NCI-H1436 treated with DMSO at 0.1 percent for 48 hours (cell line): Measurements from ENCODE around the gene SLC39A5.
"Not testable (repeated sequence)": the region's sequence is repeated elsewhere in the genome, so short reads cannot be mapped to it uniquely, and the experiment has no call there.

Source experiments
- DNase-seq: peaks from one replicate; lab custom pipeline; 2025; lab: John Stamatoyannopoulos, UW

SLC39A5 gene

DNA sequence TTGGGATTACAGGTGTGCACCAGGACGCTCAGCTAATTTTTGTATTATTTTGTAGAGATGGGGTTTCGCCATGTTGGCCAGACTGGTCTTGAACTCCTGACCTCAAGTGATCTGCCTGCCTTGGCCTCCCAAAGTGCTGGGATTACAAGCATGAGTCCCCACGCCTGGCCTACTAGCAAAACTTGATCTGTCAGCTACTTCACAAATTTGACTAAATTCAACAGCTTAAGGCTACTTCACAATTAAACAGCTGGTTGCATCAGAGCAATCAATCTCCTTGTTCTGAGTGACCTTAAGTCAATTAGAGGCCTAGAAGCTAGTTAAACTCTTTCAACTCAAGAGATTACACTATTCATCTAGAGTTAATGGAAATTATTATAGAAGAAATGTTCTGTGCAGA is 49.1 kb downstream of the SLC39A5 start:
- no peak for DNase-seq

DNA sequence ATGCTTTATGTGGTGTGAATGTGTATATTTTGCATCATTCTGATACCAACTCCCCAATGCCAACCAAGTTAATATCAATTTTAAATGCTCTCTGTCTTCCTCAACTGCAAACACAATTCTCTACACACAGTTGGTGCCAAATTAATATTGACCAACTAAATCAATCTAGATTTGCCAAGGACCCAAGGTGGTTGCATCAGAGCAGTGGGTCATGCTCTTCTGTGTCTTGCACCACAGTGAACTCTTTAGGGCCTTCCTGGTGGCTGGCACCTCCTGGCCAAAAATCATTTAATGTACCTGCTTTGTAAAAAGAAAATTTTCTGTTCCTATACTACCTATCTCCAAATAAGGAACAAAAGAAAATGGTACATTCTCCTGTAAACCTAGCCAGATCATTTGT is 51.0 kb downstream of the SLC39A5 start:
- no peak for DNase-seq

DNA sequence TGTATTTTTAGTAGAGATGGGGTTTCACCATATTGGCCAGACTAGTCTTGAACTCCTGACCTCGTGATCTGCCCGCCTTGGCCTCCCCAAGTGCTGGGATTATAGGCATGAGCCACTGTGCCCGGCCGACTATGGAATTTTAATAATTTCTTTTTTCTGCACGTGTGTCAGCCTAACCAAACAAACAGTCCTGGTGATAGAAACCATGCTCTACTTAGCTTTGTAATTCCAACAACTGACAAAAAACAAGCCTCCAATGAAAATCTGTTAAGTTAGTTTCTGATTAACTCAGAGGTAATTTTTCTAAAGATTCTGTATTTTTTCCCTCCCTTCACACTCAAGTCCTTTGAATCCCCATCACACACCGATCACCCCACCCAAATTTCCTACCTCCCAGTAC is 52.2 kb downstream of the SLC39A5 start:
- DNase-seq: no peak

DNA sequence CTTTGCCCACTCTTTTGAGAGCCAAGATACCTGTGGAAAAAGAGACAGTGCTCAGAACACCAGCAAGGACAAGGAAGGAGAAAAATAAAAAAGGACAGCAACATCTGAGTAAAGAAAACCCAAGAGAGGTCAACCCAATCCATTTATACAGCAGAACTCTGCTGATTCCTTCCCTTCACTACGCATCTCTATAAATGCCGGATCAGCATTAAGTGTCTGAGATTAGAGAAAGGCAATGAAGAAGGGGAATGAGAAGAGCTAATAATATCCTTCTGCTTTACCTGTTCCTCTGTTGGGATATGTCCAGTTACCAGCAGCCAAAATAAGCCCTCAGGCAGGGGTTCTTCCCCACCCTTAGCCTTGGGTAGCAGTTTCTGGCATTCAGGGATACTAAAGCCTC is 52.7 kb downstream of the SLC39A5 start:
- DNase-seq: no peak

DNA sequence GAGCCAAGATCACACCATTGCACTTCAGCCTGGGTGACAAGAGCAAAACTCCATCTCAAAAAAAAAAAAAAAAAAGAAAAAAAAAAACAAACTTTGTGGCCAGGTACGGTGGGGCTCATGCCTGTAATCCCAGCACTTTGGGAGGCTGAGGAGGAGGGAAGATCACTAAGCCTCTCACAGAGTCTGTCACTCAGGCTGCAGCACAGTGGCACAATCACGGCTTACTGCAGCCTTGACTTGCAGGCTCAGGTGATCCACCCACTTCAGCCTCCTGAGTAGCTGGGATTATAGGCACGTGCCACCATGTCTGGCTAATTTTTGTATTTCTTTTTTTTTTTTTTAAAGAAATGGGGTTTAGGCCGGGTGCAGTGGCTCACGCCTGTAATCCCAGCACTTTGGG is 54.4 kb downstream of the SLC39A5 start:
- not testable (repeated sequence) for DNase-seq

DNA sequence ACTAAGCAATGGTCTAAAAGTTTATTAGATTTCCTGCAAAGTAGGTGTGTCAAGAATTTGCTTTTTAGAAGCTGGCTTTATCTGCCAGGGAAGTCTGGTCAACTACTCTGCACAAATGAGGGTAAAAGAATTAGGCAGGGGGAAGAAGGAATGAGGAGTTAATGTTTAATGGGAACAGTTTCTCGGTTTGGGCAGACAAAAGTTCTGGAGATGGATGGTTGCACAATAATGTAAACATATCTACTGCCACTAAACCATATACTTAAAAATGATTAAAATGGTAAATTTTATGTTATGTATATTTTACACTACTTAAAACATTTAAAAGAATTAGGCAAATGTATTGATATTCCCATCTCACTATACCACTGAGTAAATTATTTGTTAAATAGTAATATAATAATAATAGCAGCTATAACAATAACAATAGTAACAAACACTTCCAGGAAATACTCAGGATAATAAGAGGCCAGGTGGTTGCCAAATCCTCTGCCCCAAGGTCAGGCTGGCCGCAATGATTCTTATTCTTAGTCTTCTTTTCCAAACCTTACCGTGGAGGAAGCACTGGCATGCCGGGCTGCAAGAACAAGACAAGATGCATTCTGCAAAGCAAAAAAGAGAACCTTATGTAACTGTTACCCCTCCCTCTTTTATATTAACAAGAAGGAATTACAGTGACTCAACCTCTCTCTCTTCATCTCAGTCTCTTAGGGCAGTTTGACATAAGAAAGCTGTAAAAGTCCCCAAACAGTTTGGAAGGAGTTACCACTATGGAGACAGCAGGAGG is 56.4 kb downstream of the SLC39A5 start:
- DNase-seq: no peak
